ENCODE data around the gene DDIT4L.

GRCh38 chr4:100147198-100147597 lies 43.1 kb downstream of the DDIT4L start:
- no peak for TF ChIP-seq CTCF (IDR thresholded peaks at IDR 0.05 in 8 of 11, conservative IDR thresholded peaks at IDR 0.05 in 3 of 11)
- no peak for TF ChIP-seq POLR2A (IDR thresholded peaks at IDR 0.05)
